Stimulated activated CD4-positive, alpha-beta T cell treated with anti-CD3 and anti-CD28 coated beads, Interleukin-2, amount 100 ng/mL, for 24 hours (primary cell): ENCODE data around the gene STRN3.
"Not testable (repeated sequence)": the region's sequence is repeated elsewhere in the genome, so short reads cannot be mapped to it uniquely, and the experiment has no call there.

Source experiments
- DNase-seq, 2 donors: peaks; one replicate each; pipeline ENCODE4 v3.0.0-alpha.2; 2020

The STRN3 gene

DNA sequence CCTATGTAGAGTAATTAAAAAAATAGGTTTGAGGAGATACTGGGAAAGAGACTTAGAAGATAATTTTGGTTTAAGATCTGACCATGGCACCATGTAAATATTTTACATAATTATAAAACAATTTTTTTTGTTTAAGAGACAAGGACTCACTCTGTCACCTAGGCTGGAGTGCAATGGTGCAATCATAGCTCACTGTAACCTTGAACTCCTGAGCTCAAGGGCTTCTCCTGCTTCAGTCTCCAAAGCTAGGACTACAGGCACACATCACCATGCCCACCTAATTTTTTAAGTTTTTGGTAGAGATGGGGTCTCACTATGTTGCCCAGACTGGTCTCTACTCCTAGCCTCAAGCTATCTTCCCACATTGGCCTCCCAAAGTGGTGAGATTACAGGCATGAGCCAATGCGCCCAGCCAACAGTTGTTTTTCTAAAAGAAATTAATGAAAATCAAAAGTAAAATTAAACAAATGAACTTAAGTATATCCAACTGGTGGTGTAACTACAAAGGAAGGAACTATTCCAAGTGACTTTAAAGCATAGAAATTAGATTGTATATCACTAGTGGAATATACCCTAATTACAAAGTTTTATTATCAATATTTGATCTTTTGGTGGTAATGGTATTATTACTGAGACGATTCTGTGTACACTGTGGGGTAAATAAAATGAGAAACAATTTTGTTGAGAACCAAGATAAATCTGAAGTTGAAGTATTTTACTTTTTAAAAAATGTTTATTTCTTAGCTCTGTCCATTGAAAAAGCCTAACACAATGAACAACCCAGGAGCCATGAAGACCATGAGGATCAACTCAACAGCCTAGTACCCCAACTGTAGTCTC lies 122.7 kb downstream of the STRN3 start:
- DNase-seq = no peak

DNA sequence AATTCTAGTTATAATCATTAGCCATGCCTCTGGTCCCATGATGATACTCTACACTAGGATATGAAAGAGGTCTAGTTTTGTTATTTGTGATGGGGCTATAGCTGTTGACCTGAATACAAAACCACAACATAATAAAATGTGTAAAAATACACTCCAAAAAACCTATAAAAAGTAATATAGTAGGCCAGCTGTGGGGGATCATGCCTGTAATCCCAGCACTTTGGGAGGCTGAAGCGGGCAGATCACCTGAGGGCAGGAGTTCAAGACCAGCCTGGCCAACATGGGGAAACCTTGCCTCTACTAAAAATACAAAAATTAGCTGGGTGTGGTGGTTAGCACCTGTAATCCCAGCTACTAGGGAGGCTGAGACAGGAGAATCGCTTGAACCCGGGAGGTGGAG lies 129.1 kb downstream of the STRN3 start:
- not testable (repeated sequence) for DNase-seq

DNA sequence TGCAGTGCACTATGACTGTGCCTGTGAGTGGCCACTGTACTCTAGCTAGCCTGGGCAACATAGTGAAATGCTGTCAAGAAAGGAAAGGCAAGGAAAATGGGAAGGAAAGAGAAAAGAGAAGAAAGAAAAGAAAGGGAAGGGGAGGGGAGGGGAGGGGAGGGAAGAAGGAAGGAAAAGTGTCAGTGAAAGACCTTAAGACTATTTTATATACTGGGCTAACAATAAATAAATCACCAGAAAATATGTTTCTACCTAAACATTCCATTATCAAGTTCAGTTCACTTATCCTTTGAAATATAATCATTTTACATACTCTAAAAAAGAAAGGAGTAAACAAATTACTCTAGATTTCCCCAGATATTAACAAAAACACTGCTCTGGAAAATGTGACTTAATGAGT lies 129.7 kb downstream of the STRN3 start:
- no peak for DNase-seq

DNA sequence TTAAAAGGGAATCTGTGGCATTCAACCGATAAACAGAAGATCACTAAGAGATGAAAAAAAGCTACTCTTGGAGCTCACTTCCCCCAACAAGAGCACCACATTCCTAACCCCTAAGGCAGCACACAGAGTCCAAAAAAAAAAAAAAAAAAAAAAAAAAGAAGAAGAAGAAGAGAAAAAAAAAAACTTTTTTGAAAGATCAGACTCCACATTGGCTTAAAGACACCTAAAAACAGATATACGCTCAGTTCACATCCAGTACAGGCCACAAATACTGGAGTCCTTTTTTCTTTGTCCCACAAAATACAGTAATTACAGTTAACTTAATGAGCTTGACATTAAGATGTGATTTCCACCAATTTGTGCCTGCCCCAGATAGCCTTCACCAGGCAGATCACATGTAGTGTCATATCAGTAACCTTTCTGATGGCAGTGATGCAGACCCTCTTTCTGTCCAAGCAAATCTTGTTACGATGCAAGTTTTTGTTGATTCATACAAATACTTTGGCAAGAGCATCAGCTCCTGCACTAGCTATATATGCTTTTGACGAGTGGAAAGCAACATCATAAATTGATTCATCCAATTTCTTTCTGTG lies 131.2 kb downstream of the STRN3 start:
- no peak for DNase-seq

DNA sequence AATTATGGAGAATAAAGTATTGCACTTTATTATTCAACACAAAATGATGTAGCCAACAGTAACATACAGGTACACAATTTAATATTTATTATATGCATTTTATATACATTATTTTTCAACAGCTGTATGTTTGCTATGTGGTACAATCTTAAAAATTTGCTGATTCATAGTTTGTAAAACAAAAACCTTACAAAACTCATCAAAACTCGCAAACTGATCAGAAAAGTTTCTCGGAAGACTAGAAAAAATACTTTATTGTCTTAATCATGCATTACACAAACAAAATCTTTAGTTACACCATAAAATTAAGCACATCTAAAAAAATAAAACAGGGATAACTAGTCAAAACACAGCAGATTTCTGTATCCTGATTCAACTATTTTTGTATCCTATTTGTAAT lies 132.4 kb downstream of the STRN3 start:
- no peak for DNase-seq

DNA sequence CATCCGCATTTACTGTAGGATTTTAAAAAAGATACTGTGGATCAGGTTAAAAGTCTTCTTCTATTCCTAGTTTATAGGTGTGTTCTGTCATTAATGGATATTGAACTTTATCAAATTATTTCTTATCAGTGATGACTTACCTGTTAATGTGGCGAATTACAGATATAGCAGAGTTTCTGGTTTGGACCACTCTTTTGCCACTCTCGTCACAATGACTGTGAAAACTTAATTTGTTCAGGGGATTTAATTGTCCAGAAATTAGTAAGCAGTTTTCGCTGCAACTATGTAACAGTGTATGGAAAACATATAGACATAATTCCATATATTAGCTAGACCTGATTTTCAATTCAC lies 137.0 kb downstream of the STRN3 start:
- DNase-seq = no peak

DNA sequence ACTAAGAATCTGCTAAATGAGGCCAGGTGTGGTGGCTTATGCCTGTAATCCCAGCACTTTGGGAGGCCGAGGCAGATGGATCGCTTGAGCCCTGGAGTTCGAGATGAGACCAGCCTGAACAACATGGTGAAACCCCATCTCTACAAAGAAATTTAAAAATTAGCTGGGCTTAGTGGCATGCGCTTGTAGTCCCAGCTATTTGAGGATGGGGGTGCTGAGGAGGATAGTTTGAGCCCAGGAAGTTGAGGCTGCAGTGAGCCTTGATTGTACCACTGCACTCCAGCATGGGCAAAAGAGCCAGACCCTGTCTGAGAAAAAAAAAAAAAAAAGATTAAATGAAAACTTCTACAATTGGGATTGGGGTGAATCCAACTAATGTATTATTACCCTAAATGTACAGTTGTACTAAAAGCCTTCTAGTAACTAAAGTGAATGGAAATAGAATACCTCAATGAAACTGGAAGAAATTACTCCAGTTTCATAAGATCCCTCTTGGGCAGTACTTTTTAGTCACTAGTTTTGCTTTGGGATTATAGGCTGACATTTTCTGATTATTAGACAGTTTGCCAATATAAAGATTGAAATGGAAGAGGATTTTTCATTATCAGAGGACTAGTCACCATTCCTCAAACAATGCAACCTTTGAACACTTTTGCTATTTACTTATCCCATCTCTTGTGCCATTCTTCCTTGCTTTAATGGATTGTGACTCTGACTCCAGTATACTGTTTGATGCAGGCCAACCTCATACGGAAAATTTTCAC lies 137.5 kb downstream of the STRN3 start:
- no peak for DNase-seq

DNA sequence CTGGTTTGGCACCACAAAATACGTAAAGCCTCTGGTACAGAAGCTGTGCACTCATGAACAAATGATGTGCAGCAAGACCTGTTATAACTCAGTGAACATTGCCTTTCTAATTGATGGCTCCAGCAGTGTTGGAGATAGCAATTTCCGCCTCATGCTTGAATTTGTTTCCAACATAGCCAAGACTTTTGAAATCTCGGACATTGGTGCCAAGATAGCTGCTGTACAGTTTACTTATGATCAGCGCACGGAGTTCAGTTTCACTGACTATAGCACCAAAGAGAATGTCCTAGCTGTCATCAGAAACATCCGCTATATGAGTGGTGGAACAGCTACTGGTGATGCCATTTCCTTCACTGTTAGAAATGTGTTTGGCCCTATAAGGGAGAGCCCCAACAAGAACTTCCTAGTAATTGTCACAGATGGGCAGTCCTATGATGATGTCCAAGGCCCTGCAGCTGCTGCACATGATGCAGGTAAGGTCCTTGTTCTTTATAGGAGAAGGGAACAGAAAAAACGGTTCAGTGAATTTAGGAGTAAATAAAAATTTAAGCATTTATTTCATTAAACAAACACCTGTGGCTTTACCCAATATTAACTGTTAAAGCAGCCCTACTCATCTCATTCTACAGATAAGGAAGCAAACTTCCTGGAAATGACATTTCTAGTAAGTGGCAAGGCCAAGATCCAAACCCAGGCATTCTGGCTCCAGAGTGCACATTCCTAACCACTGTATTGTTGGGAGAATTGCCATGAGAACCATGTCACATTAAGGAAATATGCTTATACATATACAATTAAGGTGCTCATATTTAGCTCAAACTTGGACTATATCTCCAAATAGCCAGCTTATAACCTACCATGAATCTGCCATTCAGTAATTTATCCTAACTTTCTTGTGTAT lies 140.1 kb downstream of the STRN3 start:
- DNase-seq = no peak

DNA sequence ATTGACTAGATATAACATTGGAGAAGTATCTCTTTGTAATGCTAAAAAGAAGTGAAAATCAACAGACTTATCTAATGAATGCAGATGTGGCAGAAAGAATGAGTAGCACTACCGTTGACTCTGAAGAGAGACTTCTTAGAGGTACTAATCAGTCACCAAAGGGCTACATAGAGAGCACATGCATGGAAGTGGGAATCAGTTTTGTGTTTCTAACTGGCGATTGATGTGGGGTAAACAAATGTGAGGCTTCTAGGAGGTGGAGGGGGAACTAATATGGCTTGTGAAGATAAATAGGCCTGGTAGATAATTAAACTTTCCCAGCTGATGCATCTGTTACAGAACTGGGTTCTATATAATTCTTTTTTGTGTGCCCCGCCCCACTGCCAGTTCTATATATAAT lies 141.3 kb downstream of the STRN3 start:
- no peak for DNase-seq

DNA sequence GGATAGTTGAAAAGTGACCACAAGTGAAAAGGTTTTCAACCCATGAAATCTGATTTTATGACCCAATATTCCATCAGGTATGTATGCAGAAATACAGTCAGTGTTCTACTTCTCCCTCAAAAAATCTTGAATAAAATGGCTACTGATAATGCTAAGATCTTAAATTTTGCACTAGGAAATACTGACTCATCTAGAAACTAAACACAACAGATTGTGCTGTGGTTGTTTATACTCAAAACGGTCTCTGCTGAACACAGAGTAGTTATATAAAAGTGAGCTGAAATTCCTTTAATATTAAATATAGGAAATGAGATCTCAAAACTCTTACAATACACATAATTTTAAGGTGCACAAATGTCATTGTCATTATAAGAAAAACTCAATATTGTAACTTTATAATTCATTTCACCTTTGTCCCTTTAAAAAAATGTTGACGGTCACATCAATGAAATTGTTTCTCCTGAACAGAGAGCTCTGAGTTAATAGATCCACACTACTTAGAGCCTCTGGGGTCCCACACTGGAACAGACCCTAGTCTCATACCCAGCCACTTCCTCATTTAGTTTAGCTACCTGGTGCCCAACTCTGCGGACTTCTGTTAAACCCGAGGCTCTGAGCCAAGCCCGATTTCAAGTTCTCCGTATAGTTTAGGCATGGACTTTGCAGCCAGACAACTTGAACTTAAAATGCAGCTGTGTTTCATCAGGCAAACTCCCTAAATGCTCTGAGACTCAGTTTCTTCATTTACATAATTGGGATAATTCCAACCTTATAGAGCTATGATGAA lies 142.5 kb downstream of the STRN3 start:
- no peak for DNase-seq

DNA sequence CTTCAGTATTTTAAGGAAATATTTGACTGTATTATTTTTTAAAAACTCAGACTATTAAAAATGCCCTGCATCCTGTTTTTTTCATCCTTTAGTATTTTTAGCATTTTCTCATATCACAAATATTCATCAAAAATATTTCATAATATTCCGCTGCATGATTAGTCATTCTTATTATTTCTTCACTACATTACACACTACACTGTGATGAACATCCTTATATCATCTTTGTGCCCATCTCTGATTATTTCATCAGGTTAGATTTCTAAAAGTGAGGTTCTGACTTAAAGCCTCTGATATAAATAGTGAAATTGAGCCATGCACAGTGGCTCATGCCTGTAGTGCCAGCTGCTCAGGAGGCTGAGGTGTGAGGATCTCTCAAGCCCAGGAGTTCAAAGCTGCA lies 143.7 kb downstream of the STRN3 start:
- DNase-seq = no peak

DNA sequence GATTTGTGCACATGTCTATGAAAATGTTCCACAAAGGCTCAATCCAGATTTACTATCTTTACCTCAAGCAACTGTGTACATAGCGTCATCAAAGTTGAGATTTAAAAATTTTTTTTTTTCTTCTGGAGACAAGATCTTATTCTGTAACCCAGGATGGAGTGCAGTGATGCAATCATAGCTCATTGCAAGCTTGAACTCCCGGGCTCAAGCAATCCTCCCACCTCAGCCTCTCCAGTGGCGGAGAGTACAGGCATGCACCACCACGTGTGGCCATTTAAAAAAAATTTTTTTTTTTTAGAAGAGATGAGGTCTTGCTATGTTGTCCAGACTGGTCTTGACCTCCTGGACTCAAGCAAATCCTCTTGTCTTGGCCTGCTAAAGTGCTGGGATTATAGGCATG lies 149.5 kb downstream of the STRN3 start:
- no peak for DNase-seq

DNA sequence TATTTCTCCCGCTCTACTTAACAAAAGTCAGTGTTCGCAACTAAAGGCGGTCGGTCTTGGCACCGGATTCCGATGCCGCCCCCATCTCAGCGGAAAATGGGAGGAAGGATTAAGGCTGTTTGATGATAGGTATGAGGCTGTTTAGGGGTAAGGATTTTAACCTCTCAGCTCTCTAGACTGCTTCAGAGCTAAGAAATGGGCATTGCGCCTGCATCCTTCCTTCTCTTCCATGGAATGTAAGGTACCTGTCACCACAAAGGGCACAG lies 150.5 kb downstream of the STRN3 start:
- DNase-seq = no peak

DNA sequence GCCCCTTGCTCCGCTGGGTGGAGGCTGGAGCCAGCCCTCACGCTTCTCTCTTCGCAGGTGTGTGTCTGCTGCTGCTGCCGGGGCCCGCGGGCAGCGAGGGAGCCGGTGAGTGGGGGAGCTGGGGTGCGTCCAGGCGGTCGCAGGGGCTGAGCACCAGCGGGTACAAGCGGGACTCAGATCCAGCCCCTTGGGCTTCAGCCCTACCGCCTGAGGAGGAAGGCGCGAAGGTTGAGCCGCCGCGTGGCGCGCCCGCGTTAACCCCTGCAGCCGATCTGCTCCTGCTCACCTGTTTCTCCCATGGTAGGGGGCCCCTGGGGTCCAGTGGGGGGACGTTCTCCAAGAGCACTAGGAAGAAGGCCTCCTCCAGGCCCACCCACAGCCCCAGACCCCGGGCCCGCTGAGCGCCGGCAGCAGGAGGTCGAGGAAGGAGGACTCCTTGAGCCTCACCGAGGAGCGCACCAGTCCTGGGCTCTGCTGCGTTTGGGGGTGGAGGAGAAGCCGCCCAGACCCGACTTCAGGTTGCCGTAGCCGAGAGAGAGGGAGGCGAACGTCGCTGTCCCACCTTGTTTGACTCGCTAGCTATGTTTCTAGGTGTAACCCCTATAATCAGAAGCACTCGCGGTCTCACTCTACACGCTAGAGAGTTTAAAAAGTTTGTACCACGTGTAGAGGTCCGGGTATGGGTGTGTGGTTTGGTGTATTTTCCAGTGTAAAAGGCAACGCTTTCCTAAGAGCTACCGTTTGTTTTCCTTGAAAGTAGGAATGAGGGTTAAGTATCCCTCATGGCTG lies 151.0 kb downstream of the STRN3 start:
- DNase-seq = peak in 1 of 2 donors; percentile 25

DNA sequence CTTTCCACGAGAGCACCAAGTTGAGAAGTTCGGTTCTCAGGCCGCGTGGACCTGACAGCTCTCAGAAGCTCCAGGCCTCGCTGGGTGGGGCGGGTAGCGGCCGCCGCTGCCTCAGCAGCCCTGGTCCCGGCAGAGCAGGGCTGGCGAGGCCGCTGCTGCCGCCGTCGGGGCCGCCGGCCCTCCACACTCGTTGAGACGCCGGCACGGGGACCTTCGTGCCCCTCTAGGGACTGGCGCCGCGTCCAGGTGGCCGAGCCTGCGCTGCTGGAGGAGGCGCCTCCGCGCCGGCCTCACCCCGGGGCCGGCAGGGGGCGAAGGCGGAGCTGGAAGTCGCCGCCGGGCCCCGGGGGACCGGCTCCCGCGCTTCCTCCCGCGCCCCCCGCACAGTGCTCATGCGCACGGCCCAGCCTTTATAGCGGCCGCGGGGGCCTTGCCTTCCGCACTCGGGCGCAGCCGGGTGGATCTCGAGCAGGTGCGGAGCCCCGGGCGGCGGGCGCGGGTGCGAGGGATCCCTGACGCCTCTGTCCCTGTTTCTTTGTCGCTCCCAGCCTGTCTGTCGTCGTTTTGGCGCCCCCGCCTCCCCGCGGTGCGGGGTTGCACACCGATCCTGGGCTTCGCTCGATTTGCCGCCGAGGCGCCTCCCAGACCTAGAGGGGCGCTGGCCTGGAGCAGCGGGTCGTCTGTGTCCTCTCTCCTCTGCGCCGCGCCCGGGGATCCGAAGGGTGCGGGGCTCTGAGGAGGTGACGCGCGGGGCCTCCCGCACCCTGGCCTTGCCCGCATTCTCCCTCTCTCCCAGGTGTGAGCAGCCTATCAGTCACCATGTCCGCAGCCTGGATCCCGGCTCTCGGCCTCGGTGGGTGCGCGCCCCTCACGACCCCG lies 151.8 kb downstream of the STRN3 start, which contains the start of gene COCH:
Gene COCH, plus strand, starts transcription at position 440 of the 879 bp plus-strand sequence. Its CDS starts 380 bp downstream, at position 820.
- DNase-seq = peak; percentile 21 to 49

DNA sequence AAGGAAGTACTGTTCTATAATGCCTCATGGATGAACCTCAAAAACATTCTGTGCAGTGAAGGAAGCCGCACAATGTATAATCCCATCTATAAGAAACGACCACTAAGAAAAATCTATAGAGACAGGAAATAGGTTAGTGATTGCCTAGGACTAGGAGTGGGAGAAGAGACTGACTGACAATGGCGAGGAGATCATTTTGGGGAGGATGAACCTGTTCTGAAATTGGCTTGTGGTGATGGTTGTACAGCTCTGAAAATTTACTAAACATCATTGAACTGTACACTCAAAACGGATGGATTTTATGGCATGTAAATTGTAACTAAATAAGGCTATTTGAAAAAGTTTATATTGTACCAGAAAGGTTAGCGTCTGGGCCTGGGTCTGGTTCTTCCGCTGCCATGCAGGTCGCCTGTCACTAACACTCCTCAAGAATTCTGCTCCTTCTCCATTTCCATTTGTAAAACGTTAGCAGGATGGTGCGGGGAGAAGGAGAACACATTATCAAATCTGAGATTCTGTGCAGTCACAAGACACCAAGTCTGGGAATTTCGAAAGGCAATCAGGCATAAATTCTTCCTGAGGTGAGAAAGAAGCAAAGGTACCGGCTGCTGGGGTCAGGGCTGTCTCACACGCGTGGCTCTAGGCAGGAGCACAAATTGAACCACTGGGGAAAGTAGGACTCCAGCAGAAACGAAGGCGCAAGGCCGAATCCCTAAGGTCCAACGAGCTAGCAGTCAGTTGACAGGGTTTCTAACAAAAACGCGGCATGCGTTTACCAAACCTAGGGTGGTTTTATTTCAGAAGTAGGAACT lies 152.7 kb downstream of the STRN3 start:
- no peak for DNase-seq

DNA sequence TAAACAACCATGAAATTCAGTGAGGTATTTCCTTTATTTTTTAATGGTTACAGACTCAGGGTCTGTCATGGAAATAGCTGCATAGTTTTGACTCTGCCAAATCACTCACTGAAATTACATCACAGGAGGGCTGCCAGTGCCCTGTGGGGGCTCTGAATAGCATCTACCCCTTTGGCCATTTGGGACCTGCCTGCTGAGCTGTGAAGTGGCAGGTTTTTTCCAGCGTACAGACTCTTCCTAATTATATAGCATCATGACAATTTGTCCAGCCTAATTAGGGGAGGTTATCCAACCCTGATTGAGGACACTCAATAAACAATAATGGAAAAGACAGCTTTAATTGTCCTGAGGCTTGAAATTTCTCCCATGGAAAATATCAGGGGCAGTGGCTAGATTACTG lies 153.6 kb downstream of the STRN3 start:
- DNase-seq = no peak

DNA sequence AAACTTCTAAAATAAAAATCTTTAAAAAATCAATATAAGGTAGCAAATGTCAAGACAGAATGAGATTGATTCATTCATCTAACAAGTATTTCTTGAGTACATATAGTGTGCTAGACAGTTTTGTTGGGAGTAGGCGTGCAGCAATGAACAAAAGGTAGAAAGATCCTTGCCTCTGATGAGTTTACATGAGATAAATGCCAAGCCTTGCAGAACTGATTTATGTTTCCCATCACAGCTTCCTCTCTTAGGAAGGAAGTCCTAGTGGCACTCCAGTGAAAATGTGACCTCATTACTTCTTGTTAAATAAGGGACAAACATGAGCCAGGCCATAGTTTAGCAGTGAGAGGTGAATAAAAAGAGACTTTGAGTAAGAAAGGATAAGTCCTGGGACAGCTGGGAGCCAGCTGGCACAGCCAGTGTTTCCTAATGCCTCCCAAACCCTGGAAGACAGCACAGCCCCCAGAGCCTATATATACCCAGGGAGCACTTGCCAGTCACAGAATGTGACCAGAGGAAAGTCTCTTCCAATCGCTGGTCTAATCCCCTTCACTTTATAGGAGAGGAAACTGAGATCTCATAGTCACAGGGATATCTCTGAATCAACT lies 156.5 kb downstream of the STRN3 start:
- no peak for DNase-seq

DNA sequence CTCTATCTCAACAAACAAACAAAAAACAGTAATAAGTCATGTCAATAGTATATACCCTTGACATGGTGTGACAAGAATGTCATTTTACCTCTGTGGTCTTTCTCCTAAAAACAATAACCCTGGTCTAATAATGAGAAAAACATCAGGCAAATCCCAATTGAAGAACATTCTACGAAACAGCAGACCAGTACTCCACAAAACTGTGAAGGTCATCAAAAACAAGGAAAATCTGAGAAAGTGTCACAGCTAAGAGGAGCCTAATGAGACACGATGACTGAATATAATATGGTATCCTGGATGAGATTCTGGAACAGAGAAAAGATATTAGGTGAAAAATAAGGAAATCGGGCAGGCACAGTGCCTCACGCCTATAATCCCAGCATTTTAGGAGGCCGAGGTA lies 157.4 kb downstream of the STRN3 start:
- DNase-seq = no peak
